Activated CD4-positive, CD25-positive, alpha-beta regulatory T cell treated with anti-CD3 and anti-CD28 coated beads, Interleukin-2, amount 50 U/mL, for 16 hours (primary cell): ENCODE results near the gene GPR171.
"Not testable (repeated sequence)": the region's sequence is repeated elsewhere in the genome, so short reads cannot be mapped to it uniquely, and the experiment has no call there.

Experiments
- DNase-seq: peaks from one replicate; pipeline ENCODE4 v3.0.0-alpha.2; 2020; ENCODE audit warnings: low read depth, low spot score

Gene GPR171

DNA sequence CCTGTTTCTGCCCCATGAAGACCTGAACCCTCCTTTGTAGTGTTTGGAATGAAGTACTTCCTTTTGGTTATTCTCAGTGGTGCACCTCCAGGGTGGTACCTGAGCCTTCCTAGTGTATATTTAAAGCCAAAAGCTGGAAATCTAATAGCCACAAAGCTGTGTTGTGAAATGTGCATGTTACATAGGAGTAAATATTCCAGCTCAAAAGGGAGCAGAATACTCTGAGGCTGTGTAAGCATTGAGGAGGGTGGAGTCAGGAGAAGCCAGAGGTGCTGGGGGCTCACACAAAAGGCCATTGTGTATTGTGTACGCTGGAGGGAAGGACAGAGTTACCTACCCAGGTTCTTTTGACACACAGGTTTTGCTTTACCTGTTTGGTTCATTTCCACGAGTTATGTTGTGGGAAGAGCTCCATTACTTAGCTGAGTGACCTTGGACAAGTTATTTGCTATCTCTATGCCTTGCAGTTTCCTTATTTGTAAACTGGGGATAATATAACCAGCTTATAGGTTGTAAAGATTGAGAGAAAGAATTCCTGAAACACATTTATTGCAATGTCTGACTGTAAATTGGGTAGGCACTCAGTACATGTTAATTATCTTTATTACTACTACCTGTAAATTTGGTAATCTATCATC is 24.7 kb downstream of the GPR171 start:
- DNase-seq: no peak

DNA sequence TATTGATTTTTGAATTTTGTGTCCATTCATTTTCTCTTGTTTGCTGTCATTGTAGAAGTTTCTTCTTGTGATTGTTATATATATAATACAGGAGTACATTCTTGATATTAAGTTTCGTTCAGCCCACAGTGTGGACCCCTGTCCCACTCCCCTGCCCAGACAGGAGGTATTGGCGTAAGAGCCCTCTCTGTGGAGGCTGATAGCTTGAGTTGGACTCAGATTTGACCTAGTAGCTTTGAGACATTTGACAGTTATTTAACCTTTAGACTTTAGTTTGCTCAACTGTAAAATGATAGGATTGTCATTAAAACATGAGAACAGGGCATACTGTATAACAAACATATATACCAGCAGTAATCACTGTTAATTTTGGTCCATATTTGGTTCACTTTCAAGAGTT is 27.1 kb downstream of the GPR171 start:
- no peak for DNase-seq

DNA sequence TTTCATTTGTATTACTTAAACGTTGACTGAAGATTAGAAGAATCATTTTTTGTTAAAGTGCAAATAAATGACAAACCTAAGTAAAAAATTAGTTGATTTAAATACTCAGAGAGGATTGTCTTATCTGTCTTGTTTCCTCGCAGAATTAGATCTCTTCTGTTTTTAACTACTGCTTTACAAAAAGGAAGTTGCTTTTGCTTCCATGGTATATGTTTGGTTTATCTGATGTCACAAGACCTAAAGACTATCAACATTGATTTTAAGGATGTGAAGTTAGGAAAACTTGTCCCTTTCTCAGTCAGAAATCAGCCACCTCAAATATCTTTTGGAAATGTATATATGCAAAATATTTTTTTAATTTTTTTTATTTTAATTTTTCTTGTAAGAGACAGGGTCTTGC is 28.7 kb downstream of the GPR171 start:
- DNase-seq: no peak

DNA sequence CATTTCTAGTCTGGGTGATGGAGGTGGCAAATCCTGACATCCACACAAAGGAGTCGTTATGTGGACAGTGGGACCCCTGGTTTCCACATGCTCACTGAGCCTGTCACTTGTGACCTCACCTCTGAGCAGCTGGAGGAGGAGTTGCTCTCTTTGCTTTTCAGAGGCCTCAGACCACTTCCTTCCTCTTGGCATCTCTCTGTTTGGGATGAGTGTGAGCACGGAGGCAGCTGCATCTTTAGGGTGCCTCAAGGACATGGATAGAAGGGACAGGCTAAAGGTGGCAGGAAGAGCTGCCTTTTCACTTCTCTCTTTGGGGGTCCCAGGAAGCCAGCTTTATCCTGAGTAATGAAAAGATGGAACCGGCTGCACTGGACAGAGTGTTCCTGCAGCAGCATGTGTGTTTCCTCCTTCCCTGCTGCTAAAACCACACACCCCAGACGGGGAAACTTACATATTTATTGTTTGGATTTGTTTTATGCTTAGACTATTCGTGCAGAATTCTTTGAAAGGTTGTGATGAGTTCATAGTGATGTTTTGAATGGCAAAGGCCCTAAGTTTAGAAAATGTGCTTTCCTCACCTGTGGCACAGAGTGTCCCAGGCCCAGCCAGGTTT is 31.8 kb downstream of the GPR171 start:
- DNase-seq: no peak

DNA sequence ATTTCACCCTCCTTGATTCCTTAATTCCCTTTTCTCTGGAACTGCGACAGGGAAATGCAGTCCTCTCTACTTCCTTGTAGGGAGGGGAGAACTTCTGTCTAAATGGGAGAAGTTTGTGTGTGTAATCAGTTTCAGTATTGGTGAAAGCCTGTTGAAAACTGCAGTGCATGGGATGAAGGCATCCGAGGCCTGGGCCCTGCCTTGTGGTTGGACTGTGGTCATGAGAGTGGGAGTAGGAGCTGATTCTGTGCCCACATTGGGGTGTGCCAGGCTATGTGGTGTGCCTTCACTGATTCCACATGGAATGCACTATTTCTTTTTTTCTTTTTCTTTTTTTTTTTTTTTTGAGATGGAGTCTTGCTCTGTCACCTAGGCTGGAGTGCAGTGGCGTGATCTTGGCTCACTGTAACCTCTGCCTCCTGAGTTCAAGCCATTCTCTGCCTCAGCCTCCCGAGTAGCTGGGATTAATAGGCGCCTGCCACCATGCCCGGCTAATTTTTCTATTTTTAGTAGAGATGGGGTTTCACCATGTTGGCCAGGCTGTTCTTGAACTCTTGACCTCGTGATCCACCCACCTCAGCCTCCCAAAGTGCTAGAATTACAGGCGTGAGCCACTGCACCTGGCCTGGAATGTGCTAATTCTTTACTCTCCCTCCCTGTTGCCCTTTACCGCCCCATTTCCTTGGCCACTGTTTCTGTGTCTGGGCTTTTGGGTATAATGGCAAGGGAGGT is 32.9 kb downstream of the GPR171 start:
- not testable (repeated sequence) for DNase-seq

DNA sequence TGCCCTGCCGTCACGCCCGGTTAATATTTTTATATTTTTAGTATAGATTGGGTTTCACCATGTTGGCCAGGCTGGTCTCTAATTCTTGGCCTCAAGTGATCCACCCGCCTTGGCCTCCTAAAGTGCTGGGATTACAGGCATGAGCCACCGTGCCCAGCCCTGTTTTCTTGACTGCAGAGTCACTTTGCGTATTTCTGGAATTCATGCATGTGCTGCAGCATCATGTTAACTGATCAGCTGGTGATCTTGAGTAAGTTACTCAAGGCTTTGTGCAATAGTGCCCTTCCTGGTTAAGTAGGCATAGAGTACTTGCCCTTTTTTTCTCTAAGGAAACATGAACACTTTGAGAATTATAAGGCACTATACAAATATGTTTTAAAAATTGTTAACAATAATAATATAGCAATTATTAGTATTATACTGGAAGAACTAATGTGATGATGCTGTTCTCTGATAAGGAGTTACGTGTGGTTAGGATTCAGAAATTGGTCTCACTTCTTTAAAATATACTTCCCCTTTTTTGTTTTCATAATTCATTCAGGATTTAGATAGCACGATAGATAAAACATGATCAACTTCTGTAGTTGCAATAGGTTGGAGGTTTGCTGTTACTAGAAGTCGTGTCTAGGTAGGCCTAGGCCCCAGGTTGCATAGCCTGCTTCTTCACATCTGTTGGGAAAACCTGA is 33.6 kb downstream of the GPR171 start:
- DNase-seq: no peak

DNA sequence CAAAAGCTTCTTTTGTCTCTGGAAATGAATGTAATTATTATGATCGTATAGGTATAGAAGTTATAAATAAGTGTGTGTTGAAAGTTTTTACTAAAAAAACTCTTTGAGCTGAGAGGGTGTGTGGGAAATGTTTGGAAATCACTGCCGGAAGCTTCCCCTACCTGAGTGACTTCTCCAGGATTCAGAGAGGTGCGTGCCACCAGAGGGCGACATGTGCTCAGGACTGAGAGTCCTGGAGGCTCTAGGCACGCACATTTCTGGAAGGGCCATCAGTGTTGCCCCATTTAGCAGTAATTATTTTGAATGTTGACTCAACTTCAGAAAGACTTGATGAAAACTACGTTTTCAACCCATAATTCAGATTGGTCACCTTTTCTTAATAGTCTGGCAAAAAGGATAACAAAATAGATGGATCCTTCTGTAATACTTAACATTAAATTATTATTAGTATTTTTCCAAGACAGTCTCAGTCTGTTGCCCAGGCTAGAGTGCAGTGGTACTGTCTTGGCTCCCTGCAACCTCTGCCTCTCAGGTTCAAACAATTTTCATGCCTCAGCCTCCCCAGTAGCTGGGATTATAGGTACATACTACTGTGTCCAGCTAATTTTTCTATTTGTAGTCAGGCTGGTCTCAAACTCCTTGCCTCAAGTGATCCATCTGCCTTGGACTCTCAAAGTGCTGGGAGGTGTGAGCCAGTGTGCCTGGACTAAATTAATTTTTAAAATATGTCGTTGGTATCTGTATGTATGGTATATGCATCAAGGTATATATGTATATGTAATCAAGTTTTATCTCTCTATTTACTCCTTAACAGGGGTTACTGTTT is 34.5 kb downstream of the GPR171 start:
- peak; percentile 66 for DNase-seq

DNA sequence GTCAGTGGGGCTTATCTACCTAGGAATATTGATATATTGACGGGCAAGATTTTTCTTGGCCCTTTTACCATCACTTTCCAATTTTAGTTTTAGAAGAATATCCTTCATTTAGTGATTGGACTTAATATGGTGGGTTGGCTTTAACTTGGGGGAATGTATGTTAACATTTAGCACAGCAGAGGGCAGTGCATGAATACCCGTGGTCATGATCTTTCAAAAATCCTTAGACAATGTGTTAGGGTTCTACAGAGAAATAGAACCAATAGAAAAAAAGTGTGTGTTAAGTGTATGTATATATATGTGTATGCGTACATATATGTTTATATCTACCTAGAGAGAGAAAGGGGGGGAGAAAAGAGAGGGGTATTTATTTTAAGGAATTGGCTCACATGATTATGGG is 36.9 kb downstream of the GPR171 start:
- no peak for DNase-seq

DNA sequence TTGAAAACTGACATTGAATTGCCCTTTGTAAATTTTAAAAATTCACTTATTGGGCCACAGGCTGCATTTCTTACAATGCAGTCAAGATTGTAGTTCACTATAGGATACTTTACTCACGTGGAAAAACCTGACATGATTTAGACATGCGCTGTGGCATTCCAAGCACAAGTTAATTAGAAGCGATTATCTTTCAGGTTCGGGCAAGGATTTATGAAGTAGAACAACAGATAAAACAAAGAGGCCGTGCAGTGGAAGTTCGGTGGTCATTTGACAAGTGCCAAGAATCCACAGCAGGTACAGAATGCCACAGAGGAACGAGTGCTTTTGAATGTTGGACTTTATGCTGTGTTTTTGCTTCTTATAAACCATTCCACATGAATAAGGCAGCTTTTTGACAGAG is 37.8 kb downstream of the GPR171 start:
- no peak for DNase-seq

DNA sequence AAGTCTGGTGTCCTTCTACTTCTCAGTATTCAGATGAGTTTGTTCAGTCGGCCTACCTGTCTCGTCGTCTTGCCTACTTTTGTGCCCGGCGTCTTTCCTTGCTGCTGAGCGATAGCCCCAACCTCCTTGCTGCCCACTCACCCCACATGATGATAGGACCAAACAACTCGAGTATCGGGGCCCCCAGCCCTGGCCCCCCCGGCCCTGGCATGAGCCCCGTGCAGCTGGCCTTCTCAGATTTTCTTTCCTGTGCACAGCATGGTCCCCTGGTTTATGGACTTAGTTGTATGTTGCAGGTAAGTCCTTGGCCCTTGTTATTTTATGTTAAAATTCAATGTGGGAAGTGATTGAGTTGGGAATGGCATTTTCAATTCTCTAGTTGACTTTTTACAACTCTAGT is 43.2 kb downstream of the GPR171 start:
- no peak for DNase-seq

DNA sequence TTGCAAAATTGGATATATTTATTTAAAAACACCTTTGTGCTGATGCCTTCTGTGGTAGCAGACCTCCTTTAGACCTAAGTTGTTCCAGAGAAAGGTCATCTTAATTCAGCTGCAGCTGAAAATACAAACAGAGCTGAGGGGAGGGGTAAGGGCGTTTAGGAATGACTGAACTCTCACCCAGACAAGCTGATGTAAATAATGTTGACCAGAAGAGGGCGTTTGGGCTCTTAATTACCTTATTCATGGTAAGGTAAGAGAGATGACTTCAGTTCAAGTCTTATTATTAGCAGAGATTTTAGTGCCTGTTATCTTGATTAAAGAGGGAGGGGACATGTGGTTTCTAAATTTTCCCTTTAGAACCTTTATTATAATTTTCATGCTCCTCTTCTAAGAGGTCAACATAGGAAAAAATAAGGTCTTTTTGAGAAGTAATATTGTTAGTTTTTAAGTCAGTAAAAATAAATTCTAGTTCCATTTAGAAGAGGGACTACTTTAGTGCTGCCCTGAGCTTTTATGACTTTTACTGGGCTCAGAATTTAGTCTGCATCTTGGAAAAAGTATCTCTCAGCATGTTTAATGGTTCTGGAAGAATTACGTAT is 46.3 kb downstream of the GPR171 start:
- DNase-seq: no peak

DNA sequence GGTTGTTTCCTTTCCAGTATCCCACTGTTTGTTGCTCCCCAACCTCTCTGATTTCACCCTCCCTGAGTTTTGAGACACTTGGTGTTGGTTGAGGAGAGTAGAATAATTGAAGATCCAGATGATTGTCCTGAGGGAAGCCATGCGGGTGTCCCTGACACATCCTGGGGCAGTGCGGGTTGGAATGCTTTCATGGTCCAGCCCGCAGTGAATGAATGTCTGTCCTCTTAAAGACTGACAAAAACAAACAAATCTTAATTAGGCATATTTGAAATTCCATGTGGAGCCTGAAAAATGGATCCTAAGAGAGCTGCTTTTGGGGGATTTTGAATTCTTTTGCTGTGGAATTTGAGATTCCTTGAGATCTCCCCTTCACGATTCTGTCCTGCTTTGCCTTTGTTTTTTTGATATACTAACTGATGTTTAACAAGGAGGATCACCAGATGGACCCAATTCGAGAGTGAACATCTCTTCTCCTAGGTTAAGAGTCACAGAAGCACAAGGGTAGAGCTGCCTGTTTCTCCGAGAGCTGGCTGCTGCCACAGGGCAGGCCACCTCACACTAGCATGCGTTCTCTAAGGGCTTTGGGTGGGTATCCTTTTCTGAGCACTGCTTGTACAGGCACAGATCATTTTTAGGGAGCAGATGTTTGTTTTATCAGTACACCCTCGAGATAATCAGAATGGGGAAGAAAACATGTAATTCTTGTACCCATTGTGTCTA is 47.4 kb downstream of the GPR171 start:
- DNase-seq: no peak

DNA sequence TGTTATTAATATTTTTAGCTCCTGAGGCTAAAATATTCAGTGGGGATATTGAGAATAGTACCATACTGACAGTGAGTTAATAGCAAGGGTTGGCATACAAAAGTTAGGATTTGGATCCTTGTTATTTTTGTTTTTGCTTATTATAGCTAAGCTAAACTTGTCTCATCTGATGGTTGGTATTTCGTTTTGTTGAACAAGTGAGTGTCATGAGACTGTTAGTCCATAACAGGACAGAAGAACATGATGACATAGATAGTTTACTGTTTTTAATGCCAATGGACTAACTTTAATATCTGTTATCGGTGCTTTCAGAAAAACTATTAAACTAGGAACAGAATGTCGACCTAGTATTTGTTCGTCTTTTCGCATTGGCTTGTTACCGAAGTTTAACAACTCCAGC is 48.5 kb downstream of the GPR171 start:
- DNase-seq: no peak

DNA sequence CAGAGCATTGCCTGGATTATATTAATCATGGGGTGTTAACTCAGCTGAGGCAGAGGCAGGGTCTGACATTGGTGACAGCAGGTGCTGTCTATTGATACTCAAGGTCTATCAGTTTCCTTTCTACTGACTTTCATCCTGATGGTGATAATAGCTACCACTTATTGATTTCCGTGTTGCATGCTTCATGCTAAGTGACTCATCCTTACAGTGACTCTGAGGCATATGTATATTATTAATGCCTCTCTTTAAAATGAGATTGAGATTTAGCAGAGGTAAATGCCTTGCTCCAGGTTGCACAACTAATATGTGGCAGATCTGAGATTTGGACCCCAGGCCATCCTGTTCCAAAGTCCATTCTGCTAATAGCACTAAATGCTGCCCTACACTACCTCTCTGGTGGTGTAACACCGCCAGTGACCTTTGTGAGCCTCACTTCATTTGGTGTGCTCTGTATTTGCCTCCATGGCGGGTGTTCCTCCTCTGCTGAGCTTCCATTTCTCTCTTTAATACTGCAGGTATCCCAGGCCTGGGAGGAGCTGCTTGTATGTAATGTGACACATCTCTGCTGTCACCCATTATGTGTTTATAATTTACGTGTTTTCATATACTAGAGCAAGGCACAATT is 50.4 kb downstream of the GPR171 start:
- no peak for DNase-seq
